HepG2 (cell line): ENCODE results near the gene NBR1. TPM values are rescaled to one million over a fixed set of nuclear protein-coding genes. Genes with fewer than 3 reads are reported as not detected.

ENCODE experiments used
- CCAR2 ChIP-seq: fragments of 200-400 bp; formaldehyde crosslinking; optimal IDR thresholded peaks from 2 replicates; pipeline ENCODE3; 2018; ENCODE audit warnings: low read depth, mild to moderate bottlenecking, low read length, moderate library complexity
- DNMT1 ChIP-seq: sonication (generic); formaldehyde crosslinking; IDR thresholded peaks from 2 replicates; pipeline ENCODE4 v1.5.1; 2020; ENCODE audit warnings: mild to moderate bottlenecking, missing genetic modification reagents
- HMGA1 ChIP-seq: sonication (generic); formaldehyde crosslinking; conservative IDR thresholded peaks from 2 replicates; pipeline ENCODE4 v1.4.0; 2020; ENCODE audit warnings: missing genetic modification reagents
- KDM4B ChIP-seq: sonication (generic); formaldehyde crosslinking; IDR thresholded peaks from 2 replicates; pipeline ENCODE4 v1.4.0; 2020; ENCODE audit warnings: missing genetic modification reagents
- NFIC ChIP-seq: IDR thresholded peaks from 2 replicates; pipeline ENCODE4 v1.6.1; 2012; ENCODE audit warnings: mild to moderate bottlenecking, low read length, inconsistent platforms
- NFKBIZ ChIP-seq: IDR thresholded peaks from 2 replicates; pipeline ENCODE4 v1.6.1; 2018; ENCODE audit warnings: missing genetic modification reagents, missing compliant biosample characterization
- NR2F1 ChIP-seq, 2 experiments: fragments of 450-650 bp in 1 of 2; formaldehyde crosslinking in 1 of 2; IDR thresholded peaks; 2 replicates each; pipeline versions ENCODE4 v1.5.0 to v1.6.1; 2016 to 2020; ENCODE audit warnings: mild to moderate bottlenecking in 1 of 2, missing compliant biosample characterization in 1 of 2, missing genetic modification reagents in 1 of 2, moderate library complexity in 1 of 2
- PATZ1 ChIP-seq: sonication (generic); formaldehyde crosslinking; IDR thresholded peaks from 2 replicates; pipeline ENCODE4 v1.4.0; 2020; ENCODE audit warnings: missing genetic modification reagents
- POGZ ChIP-seq: sonication (generic); formaldehyde crosslinking; IDR thresholded peaks from 2 replicates; pipeline ENCODE4 v1.4.0; 2020; ENCODE audit warnings: mild to moderate bottlenecking, missing genetic modification reagents
- PREB ChIP-seq: sonication (generic); formaldehyde crosslinking; IDR thresholded peaks from 2 replicates; pipeline ENCODE4 v1.4.0; 2020; ENCODE audit warnings: missing genetic modification reagents
- REST ChIP-seq, 2 experiments: IDR thresholded peaks; 2 replicates each; pipeline ENCODE4 v1.6.1; 2011 to 2012; ENCODE audit warnings: low read length in 2 of 2, borderline replicate concordance in 1 of 2, low read depth in 1 of 2, mild to moderate bottlenecking in 1 of 2, moderate library complexity in 1 of 2
- RFX1 ChIP-seq: fragments of 450-650 bp; IDR thresholded peaks from 2 replicates; pipeline ENCODE4 v1.6.1; 2017
- SAFB2 ChIP-seq: sonication (generic); formaldehyde crosslinking; IDR thresholded peaks from 2 replicates; pipeline ENCODE4 v1.5.1; 2020; ENCODE audit warnings: missing genetic modification reagents, low read depth, mild to moderate bottlenecking, borderline replicate concordance
- SATB2 ChIP-seq: sonication (generic); formaldehyde crosslinking; IDR thresholded peaks from 2 replicates; pipeline ENCODE4 v1.5.0; 2020; ENCODE audit warnings: missing genetic modification reagents
- SP1 ChIP-seq, 2 experiments: fragments of 450-650 bp in 1 of 2; sonication (generic) in 1 of 2; formaldehyde crosslinking in 1 of 2; IDR thresholded peaks; 2 replicates each; pipeline versions ENCODE4 v1.4.0 to v1.6.1; 2016 to 2020; ENCODE audit warnings: missing genetic modification reagents in 1 of 2
- ZFP1 ChIP-seq: IDR thresholded peaks from 2 replicates; pipeline ENCODE4 v1.6.1; 2016
- ZNF24 ChIP-seq: fragments of 450-650 bp; IDR thresholded peaks from 2 replicates; pipeline ENCODE4 v1.6.1; 2017; ENCODE audit warnings: antibody characterized with exemption, mild to moderate bottlenecking
- ZNF362 ChIP-seq: sonication (generic); formaldehyde crosslinking; IDR thresholded peaks from 2 replicates; pipeline ENCODE4 v1.4.0; 2020; ENCODE audit warnings: missing genetic modification reagents, mild to moderate bottlenecking, borderline replicate concordance
- ZNF383 ChIP-seq: sonication (generic); formaldehyde crosslinking; IDR thresholded peaks from 2 replicates; pipeline ENCODE4 v1.4.0; 2020; ENCODE audit warnings: missing genetic modification reagents, mild to moderate bottlenecking, borderline replicate concordance
- ZSCAN20 ChIP-seq: sonication (generic); formaldehyde crosslinking; IDR thresholded peaks from 2 replicates; pipeline ENCODE4 v1.4.0; 2020; ENCODE audit warnings: missing genetic modification reagents, mild to moderate bottlenecking, borderline replicate concordance
- polyA plus RNA-seq, 8 experiments: library from polyadenylated mRNA; depleted of rRNA in 3 of 8; stranded (reverse) in 7 of 8; unstranded in 1 of 8; fragments of >200 nt; fragmentation: Illumina TruSeq in 4 of 8; extraction: Trizol in 4 of 8; gene quantifications; 2 replicates each; pipeline versions ENCODE4 v1.2.1 to v1.2.3, GENCODE V29; 2011 to 2016; ENCODE audit warnings: low read depth in 4 of 8, missing spikeins in 1 of 8, mixed read lengths in 1 of 8; ENCODE audit not compliant: insufficient read depth in 1 of 8
- total RNA-seq, 5 experiments: library from RNA; depleted of rRNA; stranded (reverse); fragments of >200 nt; fragmentation: Illumina TruSeq; extraction: Trizol; gene quantifications; 2 replicates each; pipeline ENCODE4 v1.2.3, GENCODE V29; 2016; ENCODE audit warnings: low read depth in 1 of 5

The NBR1 gene
- total and polyA plus RNA-seq, 2 of the 13 experiments (the other 11 are each of a cell fraction or from before 2014, with no cell fraction given), result 51.7 to 121 TPM

- TF ChIP-seq PATZ1 (CRISPR knock-in tag), result no peak
- no peak; the same call in 1 of the 2 replicates for TF ChIP-seq KDM4B (CRISPR knock-in tag)
- 0 out of 2 replicates have a peak, but pooled peaks have one; percentile 73 for TF ChIP-seq HMGA1 (CRISPR knock-in tag)
- TF ChIP-seq ZNF383 (CRISPR knock-in tag), result no peak
- no peak for TF ChIP-seq ZNF24
- TF ChIP-seq SATB2 (CRISPR knock-in tag), result no peak
- no peak for TF ChIP-seq REST (IDR thresholded peaks at IDR 0.05; ENCODE audit: borderline replicate concordance in 1 of 2, low read depth in 1 of 2, low read length in 2 of 2)
- TF ChIP-seq CCAR2, result no peak
- TF ChIP-seq ZFP1 (CRISPR knock-in tag), result no peak
- TF ChIP-seq NFIC, result no peak
- TF ChIP-seq POGZ (CRISPR knock-in tag), result no peak
- TF ChIP-seq ZNF362 (CRISPR knock-in tag), result no peak
- no peak for TF ChIP-seq SP1 (IDR thresholded peaks at IDR 0.05)
- TF ChIP-seq SP1 (CRISPR knock-in tag; IDR thresholded peaks at IDR 0.05), result no peak
- no peak for TF ChIP-seq PREB
- TF ChIP-seq NR2F1 (CRISPR knock-in tag; IDR thresholded peaks at IDR 0.05), result no peak
- no peak for TF ChIP-seq ZSCAN20 (CRISPR knock-in tag)
- no peak for TF ChIP-seq DNMT1
- no peak for TF ChIP-seq NFKBIZ (CRISPR knock-in tag)
- no peak for TF ChIP-seq RFX1
- TF ChIP-seq SAFB2 (CRISPR knock-in tag), result peak; percentile 3; the same call in 1 of the 2 replicates
Measured at GRCh38 chr17:43216369-43216761, 45.4 kb downstream of the NBR1 start (continued).
